Lower lobe of right lung (tissue), 2 donors: ENCODE data around the gene CNIH3. TPM values are rescaled to one million over a fixed set of nuclear protein-coding genes. Genes with fewer than 3 reads are reported as not detected.

Source experiments
- ATAC-seq, 2 donors: fragments of 200-7000 bp; cut with Tn5 transposase; one replicate each; pipeline ENCODE4 v1.9.1; 2020 to 2022; ENCODE audit warnings: mild to moderate bottlenecking in 2 of 2, moderate library complexity in 2 of 2
- DNase-seq: peaks from one replicate; pipeline ENCODE4 v3.0.0-alpha.2; 2020
- H3K27ac ChIP-seq: fragments of 200-600 bp; one replicate; pipeline ENCODE4 v1.8.0; 2022
- H3K27me3 ChIP-seq: fragments of 200-600 bp; one replicate; pipeline ENCODE4 v1.8.0; 2022; ENCODE audit warnings: low read depth
- H3K36me3 ChIP-seq: fragments of 200-600 bp; one replicate; pipeline ENCODE4 v1.8.0; 2022; ENCODE audit warnings: mild to moderate bottlenecking
- H3K4me1 ChIP-seq: fragments of 200-600 bp; one replicate; pipeline ENCODE4 v1.8.0; 2022
- H3K4me3 ChIP-seq: fragments of 200-600 bp; one replicate; pipeline ENCODE4 v1.8.0; 2022; ENCODE audit warnings: mild to moderate bottlenecking
- H3K9me3 ChIP-seq: fragments of 200-600 bp; one replicate; pipeline ENCODE4 v1.8.0; 2022
- intact Hi-C: fragments of 100-400 bp; cut with DNase I; formaldehyde crosslinking; loops from one replicate; pipeline ENCODE4 v1.11.0; 2022
- total RNA-seq: library from RNA; stranded (reverse); fragmentation: NEBNext Ultra II Directional; extraction: Animal tissue kit (Norgen Biotek cat#: 25700); gene quantifications from one replicate; pipeline ENCODE4 v1.2.1, GENCODE V29; 2021
- TF ChIP-seq, protein P1 (sequence below): fragments of 200-600 bp; IDR thresholded peaks from one replicate; pipeline ENCODE4 v1.8.0; 2022; ENCODE audit warnings: antibody characterized with exemption, mild to moderate bottlenecking
- donor health status: DM: no; HTN: yes; CAD: no; lungs with severe emphysema.

The CNIH3 gene
- total RNA-seq, 1 donor from 2014 or later: 2.1 TPM

DNA sequence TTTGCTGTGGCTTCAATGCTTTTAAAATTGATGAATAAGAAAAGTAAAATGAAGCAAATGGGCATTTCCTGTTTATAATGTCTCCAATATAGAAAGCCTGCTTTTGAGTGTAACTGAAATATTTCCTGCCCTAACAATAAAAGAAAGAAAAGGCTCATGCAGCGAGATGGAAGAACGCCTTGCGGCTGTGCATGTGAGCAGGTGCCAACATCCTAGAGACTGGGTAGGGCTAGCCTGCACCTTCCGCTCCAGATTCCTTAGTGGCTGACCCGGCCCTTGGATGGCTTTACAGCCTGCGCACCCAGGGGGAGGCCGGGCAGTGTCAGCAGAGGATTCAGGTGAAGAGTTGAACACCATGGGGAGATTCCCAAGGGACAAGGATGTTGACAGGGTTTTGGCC lies 21.8 kb downstream of the CNIH3 start:
- Histone ChIP-seq H3K27ac (no peak overlapping the region), H3K36me3 (no peaks in the 10 kb centered on the region), H3K9me3 (no peaks in the 10 kb centered on the region), H3K27me3 (no peaks in the 10 kb centered on the region), H3K4me1 (no peaks in the 10 kb centered on the region), H3K4me3 (no peak overlapping the region)
- ATAC-seq (no peak), DNase-seq (no peak)
- intact Hi-C loops: no loop called here
- TF ChIP-seq, protein P1, sequence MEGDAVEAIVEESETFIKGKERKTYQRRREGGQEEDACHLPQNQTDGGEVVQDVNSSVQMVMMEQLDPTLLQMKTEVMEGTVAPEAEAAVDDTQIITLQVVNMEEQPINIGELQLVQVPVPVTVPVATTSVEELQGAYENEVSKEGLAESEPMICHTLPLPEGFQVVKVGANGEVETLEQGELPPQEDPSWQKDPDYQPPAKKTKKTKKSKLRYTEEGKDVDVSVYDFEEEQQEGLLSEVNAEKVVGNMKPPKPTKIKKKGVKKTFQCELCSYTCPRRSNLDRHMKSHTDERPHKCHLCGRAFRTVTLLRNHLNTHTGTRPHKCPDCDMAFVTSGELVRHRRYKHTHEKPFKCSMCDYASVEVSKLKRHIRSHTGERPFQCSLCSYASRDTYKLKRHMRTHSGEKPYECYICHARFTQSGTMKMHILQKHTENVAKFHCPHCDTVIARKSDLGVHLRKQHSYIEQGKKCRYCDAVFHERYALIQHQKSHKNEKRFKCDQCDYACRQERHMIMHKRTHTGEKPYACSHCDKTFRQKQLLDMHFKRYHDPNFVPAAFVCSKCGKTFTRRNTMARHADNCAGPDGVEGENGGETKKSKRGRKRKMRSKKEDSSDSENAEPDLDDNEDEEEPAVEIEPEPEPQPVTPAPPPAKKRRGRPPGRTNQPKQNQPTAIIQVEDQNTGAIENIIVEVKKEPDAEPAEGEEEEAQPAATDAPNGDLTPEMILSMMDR: no peak

DNA sequence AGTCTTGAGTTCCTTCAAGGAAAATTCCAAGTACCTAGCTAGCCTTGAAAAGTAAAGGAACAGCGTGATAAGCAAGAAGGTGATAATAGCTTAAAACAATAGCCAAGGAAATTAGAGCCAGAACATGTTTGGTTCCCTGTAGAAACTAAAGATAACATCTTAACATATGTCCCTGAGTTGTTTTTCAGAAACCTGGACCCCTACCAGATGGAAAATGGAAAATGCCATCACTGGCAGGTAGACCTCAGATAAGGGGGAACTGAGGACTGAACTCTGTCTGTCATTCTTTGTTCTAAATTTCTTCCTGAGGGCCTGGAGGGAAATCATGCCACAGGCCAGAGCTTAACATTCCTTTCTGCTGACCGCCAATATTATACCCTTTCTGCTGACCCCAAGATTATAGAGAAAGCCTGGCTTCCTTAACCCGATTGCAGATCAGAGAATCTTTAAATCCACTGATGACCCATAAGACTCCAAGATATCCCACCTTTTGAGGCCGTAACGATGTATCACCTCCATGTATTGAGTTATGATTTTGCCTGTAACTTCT lies 23.4 kb downstream of the CNIH3 start:
- Histone ChIP-seq H3K27me3 (no peaks in the 10 kb centered on the region), H3K27ac (no peak overlapping the region), H3K9me3 (no peaks in the 10 kb centered on the region), H3K36me3 (no peaks in the 10 kb centered on the region), H3K4me3 (no peak overlapping the region), H3K4me1 (no peaks in the 10 kb centered on the region)
- intact Hi-C loops: no loop called here
- TF ChIP-seq, protein P1: no peak
- ATAC-seq: no peak
- DNase-seq: no peak

DNA sequence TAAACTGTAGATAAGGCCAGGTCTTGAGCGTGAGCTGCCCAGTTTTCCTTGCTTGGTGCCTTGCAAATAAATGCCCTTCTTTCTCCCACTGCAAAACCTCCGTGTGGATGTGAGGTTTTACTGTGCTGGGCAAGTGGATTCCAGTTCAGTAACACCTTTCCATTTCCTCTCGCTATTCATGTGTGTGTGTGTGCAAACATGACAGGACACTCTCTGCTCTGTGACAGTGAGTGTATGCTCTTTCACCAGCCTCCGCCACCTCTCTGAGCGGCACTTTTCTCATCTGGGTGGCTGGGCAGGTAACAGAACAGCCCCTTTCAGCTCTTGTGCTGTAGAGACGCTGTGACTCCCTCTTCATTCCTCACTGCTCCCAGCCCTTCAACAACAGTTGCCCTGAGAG lies 23.9 kb downstream of the CNIH3 start:
- intact Hi-C loops: loop anchor here (5.0 kb wide), 1 partner anchor 212 kb away; no protein-coding TSS in a partner anchor
- TF ChIP-seq, protein P1: no peak
- Histone ChIP-seq H3K27ac (no peak overlapping the region), H3K4me1 (no peaks in the 10 kb centered on the region), H3K4me3 (no peak overlapping the region), H3K9me3 (no peaks in the 10 kb centered on the region), H3K36me3 (no peaks in the 10 kb centered on the region), H3K27me3 (no peaks in the 10 kb centered on the region)
- no peak for DNase-seq
- ATAC-seq: no peak

DNA sequence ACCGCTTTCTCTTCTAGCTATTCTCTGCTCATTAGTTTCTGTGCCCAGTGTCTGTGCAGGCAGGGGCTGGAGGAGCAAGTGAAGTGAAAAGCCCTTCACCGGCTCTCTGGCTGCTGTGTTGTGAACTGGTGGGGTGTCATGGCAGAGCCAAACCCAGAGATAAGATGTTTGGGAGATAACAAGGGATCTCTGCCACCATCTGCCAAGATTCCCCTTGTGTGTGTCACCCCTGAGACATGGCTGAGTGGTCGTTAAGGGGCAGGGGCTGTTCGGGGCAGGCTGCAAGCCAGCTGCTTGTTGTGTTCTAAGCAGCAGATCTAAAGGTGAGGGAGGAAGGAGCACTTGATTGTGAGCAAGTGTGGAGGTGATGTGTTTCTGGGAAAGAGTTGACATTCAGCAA lies 24.5 kb downstream of the CNIH3 start:
- Histone ChIP-seq H3K9me3 (no peaks in the 10 kb centered on the region), H3K36me3 (no peaks in the 10 kb centered on the region), H3K4me1 (no peaks in the 10 kb centered on the region), H3K27me3 (no peaks in the 10 kb centered on the region), H3K27ac (no peak overlapping the region), H3K4me3 (no peak overlapping the region)
- ATAC-seq (no peak), DNase-seq (no peak)
- TF ChIP-seq, protein P1: no peak
- intact Hi-C loops: loop anchor here (5.0 kb wide), 1 partner anchor 212 kb away; no protein-coding TSS in a partner anchor

DNA sequence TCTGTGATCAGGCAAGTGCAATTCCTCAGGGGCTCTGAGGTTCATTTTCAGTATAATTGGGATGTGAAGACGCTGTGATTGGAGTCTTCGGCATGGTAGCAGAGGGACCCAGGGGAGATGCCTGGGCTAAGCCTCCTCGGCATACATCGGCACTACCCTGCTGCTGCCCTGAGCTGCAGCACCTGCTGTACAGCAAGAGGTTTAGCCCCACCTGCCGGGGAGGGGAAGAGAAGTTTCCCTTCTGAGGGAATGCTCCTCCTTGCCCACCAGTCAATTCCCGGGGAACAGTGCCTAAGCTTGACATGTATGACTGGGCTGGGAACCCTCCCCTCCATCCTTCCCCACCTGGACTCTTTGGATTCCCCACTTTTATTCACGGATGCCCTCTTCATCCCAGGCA lies 24.9 kb downstream of the CNIH3 start:
- DNase-seq (no peak), ATAC-seq (no peak)
- no peaks in the 10 kb centered on the region for H3K36me3 ChIP-seq
- no peaks in the 10 kb centered on the region for H3K9me3 ChIP-seq
- no peak overlapping the region for H3K27ac ChIP-seq
- H3K4me1 ChIP-seq: no peaks in the 10 kb centered on the region
- no peak overlapping the region for H3K4me3 ChIP-seq
- TF ChIP-seq, protein P1: no peak
- H3K27me3 ChIP-seq: no peaks in the 10 kb centered on the region
- intact Hi-C loops: loop anchor here (5.0 kb wide), 1 partner anchor 211 kb away; no protein-coding TSS in a partner anchor
